ENCODE results near the gene NBAS.

DNA sequence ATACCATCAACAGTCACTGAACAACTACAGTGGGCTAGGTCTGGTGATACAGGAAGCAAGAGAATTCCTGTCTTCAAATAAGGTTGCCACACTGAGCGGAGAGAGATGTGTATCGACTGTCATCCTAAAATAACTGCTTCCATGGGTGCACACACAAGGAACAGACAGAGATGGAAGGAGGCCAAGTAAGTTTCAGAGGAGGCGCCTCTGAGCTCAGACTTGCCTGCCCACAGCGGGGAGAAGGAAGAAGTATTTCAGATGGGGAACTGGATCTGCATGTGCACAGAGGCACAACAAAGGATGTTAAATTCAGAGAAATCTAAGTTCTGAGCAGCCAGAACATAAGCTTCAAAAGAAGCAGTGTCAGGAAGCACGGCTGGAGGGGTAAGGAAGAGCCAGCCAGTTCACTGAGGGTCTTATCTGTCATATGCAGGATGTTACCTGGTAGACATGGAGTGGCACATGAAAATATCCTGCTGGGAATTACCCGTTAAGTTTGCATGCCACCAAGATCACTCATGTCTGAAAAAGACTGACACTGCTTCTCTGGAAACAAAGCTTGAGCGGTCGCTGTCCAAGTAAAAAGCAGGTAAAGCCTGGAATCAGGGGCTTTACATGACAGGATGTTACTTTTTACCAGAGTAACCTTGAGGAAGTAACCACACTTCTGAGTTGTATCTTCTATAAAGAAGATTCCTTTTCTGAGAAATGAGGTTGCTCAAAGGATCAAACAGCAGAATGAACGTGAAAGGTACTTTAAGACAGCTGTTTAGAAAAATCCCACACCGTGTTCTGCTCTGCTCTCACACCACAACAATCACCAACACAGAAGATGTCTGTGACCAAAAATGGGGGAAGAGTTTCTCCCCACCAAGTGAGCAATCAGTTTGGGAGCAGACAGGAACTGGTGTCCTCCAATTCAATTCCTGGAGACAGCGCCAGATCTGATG is 260.2 kb downstream of the NBAS start:
- TF ChIP-seq CTCF (IDR thresholded peaks at IDR 0.05) (no peak), REST (IDR thresholded peaks at IDR 0.05; ENCODE audit: insufficient read depth in 1 of 2, low read depth in 2 of 2, low read length in 1 of 2) (no peak)

Data from Panc1 (cell line).